GM12874 (cell line): Measurements from ENCODE around the gene NKX2-2.

Experiments used
- TF ChIP-seq, protein P1 (sequence below): IDR thresholded peaks from 2 replicates; pipeline ENCODE4 v1.5.1; 2011; ENCODE audit warnings: low read depth, mild to moderate bottlenecking, control low read depth, low read length, moderate library complexity; ENCODE audit not compliant: insufficient read depth

Gene NKX2-2

DNA sequence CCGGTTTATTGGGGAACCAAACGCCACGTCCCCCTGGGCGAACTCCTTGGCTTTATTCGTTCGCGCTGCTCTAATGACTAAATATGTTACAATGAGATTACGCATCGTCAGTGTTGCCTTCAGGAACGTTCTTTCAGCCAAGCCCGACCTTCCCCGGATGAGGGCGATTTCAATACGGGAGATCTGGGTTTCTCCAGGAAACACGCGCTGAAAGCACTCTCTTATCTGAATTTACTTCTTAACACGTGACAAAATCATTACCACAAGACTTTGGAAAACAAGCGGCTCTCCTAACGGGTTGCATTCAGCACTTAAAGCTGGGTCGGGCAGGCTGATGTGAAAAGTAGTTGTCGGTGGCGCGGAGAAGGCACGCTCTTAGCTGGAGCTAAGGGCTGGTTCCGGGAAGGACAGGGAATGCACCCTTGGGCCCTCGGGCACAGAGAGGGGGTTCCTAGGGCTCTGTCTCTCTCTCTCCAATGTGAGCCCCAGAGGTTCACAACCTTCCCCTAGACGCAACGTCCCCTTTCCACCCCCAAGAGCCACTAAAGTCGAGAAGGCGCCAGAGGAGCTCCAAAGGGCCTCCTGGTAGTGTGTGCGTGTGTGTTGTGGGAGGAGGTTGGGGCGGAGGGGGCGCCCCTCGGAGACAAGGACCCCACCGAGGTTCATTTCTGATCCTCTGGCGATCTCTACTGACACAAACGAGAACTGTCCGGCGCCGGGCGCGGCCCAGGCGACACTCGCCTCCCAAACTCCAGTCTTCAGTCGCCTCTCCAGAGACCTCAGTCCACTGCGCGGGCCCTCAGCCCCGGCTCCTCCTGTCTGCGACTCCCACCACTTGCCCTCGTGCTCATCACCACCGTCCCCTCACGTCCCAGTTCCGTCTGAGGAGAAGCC is 7.1 kb upstream of the NKX2-2 start:
- TF ChIP-seq, protein P1, sequence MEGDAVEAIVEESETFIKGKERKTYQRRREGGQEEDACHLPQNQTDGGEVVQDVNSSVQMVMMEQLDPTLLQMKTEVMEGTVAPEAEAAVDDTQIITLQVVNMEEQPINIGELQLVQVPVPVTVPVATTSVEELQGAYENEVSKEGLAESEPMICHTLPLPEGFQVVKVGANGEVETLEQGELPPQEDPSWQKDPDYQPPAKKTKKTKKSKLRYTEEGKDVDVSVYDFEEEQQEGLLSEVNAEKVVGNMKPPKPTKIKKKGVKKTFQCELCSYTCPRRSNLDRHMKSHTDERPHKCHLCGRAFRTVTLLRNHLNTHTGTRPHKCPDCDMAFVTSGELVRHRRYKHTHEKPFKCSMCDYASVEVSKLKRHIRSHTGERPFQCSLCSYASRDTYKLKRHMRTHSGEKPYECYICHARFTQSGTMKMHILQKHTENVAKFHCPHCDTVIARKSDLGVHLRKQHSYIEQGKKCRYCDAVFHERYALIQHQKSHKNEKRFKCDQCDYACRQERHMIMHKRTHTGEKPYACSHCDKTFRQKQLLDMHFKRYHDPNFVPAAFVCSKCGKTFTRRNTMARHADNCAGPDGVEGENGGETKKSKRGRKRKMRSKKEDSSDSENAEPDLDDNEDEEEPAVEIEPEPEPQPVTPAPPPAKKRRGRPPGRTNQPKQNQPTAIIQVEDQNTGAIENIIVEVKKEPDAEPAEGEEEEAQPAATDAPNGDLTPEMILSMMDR = no peak

DNA sequence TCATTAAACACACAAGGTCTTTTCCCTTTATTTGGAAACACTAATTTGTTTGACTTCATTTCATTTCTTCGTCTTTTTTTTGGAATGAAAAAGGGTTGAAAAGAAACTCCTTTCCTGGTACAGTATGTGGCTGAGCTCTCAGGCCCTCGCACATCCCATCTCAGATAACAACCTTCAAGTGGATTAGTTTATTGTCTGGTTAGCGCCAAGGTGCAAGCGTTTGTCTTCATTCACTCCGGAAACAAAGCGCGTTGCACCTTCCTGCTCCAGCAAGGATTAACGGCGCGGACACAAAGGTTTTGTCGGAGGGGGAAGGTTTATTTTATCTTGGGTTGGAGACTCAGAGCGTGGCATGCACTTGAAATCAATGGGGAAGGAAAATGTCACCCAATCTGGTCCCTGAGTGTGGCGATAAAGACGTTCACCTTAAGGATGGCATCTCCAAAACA is 5.3 kb upstream of the NKX2-2 start:
- TF ChIP-seq, protein P1 = no peak

- TF ChIP-seq, protein P1 = no peak
Measured at GRCh38 chr20:21518292-21518991, 4.6 kb upstream of the NKX2-2 start.

DNA sequence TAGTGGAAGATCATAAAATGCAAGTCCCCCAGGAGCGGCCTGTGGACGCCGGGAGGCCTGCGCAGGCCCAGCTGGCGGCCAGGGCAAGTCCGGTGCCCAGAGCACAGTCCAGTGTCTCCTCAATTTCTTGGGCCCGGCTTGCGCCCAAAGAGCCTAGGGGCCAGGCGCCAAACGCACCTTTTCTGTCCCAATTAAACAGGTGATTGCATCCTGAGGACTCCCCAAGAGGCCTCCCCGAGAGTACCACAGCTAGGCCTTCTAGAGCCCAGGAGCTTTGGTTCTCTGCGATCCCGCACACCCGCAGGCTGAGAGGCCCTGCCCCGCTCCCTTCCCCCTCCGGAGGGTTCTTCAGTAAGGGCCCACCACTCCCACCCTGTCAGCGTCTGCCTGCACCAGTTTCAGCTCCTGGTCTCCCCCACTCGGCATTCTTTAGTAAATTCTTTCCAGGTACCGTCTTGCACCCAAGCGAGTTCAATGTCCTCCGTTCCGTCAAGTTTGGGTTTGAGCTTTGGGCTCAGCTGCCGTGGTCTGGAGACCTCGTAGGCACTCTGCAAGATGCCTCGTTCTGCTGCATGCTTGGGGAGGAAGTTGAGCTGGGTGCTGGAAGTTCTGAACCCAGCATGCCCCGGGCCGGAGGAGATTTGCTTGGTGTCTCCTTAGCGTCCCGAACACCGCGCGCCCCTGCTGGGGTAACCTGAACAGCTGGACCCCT is 3.9 kb upstream of the NKX2-2 start:
- TF ChIP-seq, protein P1 = no peak

GRCh38 chr20:21516861-21517565 is 3.1 kb upstream of the NKX2-2 start:
- TF ChIP-seq, protein P1 = no peak

GRCh38 chr20:21516180-21516567 is 2.3 kb upstream of the NKX2-2 start:
- TF ChIP-seq, protein P1 = no peak
